Stimulated activated naive CD8-positive, alpha-beta T cell treated with anti-CD3 and anti-CD28 coated beads, Interleukin-15, Interleukin-2, amounts not matched to agents 100 U/mL and 50 U/mL, for 24 hours (primary cell): ENCODE data around the gene ARHGEF4.
A peak's percentile ranks its signal among the peaks of the same experiment; 100 is the strongest.

Experiments
- ATAC-seq: fragments of 150-1000 bp; cut with Tn5 transposase; one replicate; pipeline ENCODE4 v1.10.0; 2021
- DNase-seq: peaks from one replicate; pipeline ENCODE4 v3.0.0; 2021

ARHGEF4 gene

GRCh38 chr2:130851624-130852382 is 15.1 kb downstream of the ARHGEF4 start:
- no peak for ATAC-seq

GRCh38 chr2:130852521-130853115 is 15.9 kb downstream of the ARHGEF4 start:
- ATAC-seq (no peak), DNase-seq (no peak)

More at GRCh38 chr2:130851624-130852382, 15.1 kb downstream of the ARHGEF4 start:
- no peak for DNase-seq

GRCh38 chr2:130853391-130853790 is 16.7 kb downstream of the ARHGEF4 start:
- no peak for DNase-seq
- no peak for ATAC-seq

GRCh38 chr2:130854301-130854700 is 17.6 kb downstream of the ARHGEF4 start:
- no peak for ATAC-seq
- DNase-seq, result no peak

- DNase-seq (no peak), ATAC-seq (no peak)
Observed at GRCh38 chr2:130864830-130865800, 28.4 kb downstream of the ARHGEF4 start.

- DNase-seq, result no peak
- no peak for ATAC-seq
Observed at GRCh38 chr2:130869441-130870160, 32.9 kb downstream of the ARHGEF4 start.

GRCh38 chr2:130870161-130870485 is 33.4 kb downstream of the ARHGEF4 start:
- DNase-seq, result no peak
- ATAC-seq, result no peak

GRCh38 chr2:130870779-130871178 is 34.1 kb downstream of the ARHGEF4 start:
- ATAC-seq (no peak), DNase-seq (no peak)

GRCh38 chr2:130871843-130872740 is 35.4 kb downstream of the ARHGEF4 start:
- DNase-seq (no peak), ATAC-seq (no peak)

- DNase-seq, result no peak
- ATAC-seq, result no peak
Observed at GRCh38 chr2:130872741-130873125, 36.0 kb downstream of the ARHGEF4 start.

- peak; percentile 77 for DNase-seq
- peak; percentile 59 for ATAC-seq
Observed at GRCh38 chr2:130873700-130874346, 37.1 kb downstream of the ARHGEF4 start.

GRCh38 chr2:130874512-130874911 is 37.8 kb downstream of the ARHGEF4 start:
- ATAC-seq (no peak), DNase-seq (no peak)

GRCh38 chr2:130875935-130876334 is 39.2 kb downstream of the ARHGEF4 start:
- no peak for ATAC-seq

GRCh38 chr2:130877258-130877657 is 40.5 kb downstream of the ARHGEF4 start:
- DNase-seq (no peak), ATAC-seq (no peak)

More at GRCh38 chr2:130875935-130876334, 39.2 kb downstream of the ARHGEF4 start:
- DNase-seq, result no peak

GRCh38 chr2:130878316-130878715 is 41.6 kb downstream of the ARHGEF4 start:
- DNase-seq, result no peak
- ATAC-seq, result no peak

- ATAC-seq (no peak), DNase-seq (no peak)
Observed at GRCh38 chr2:130878933-130879332, 42.2 kb downstream of the ARHGEF4 start.

GRCh38 chr2:130882111-130882690 is 45.5 kb downstream of the ARHGEF4 start:
- DNase-seq, result no peak
- no peak for ATAC-seq

- ATAC-seq (no peak), DNase-seq (no peak)
Observed at GRCh38 chr2:130882991-130883390, 46.3 kb downstream of the ARHGEF4 start.

- no peak for DNase-seq
- ATAC-seq, result no peak
Observed at GRCh38 chr2:130883496-130883895, 46.8 kb downstream of the ARHGEF4 start.

GRCh38 chr2:130884013-130884412 is 47.3 kb downstream of the ARHGEF4 start:
- DNase-seq (no peak), ATAC-seq (no peak)
